H1 (cell line): ENCODE results near the gene FANK1. TPM values are rescaled to one million over a fixed set of nuclear protein-coding genes. Genes with fewer than 3 reads are reported as not detected.

Experiments
- CTCF ChIA-PET: fragments of 300-600 bp; sonication (Branson Sonifier 250); formaldehyde crosslinking; loops from one replicate; lab custom pipeline; 2021; ENCODE audit not compliant: partially characterized antibody; lab: Charles Lee
- POLR2A ChIA-PET: fragments of 300-600 bp; sonication (Branson Sonifier 250); formaldehyde crosslinking; loops from one replicate; lab custom pipeline; 2021; ENCODE audit warnings: inconsistent platforms; ENCODE audit not compliant: partially characterized antibody; lab: Charles Lee
- DNase-seq, 2 experiments: peaks; one replicate each; pipeline versions ENCODE4 v3.0.0 to v3.0.0-alpha.2; 2010 to 2022; ENCODE audit warnings: low spot score in 2 of 2, low read depth in 1 of 2, mixed read lengths in 1 of 2
- FAIRE-seq: peaks from 2 replicates; lab custom pipeline; 2011; peaks lifted over from hg19 to GRCh38; lab: Jason Lieb, UNC
- H2AFZ ChIP-seq: 2 replicates; pipeline ENCODE4 v1.8.1; 2012; ENCODE audit warnings: low read length, inconsistent platforms
- H2AK5ac ChIP-seq: 2 replicates; pipeline ENCODE4 v1.6.1; 2013; ENCODE audit warnings: low read depth, low read length
- H2BK120ac ChIP-seq: replicated peaks from 2 replicates; pipeline ENCODE3; 2013; ENCODE audit warnings: low read depth, low read length, inconsistent platforms
- H2BK12ac ChIP-seq: 2 replicates; pipeline ENCODE4 v1.6.1; 2013; ENCODE audit warnings: low read depth, low read length
- H2BK15ac ChIP-seq: 2 replicates; pipeline ENCODE4 v1.6.1; 2013; ENCODE audit warnings: low read length
- H2BK20ac ChIP-seq: 2 replicates; pipeline ENCODE4 v1.6.1; 2013; ENCODE audit warnings: low read length
- H2BK5ac ChIP-seq: 2 replicates; pipeline ENCODE4 v1.6.1; 2013; ENCODE audit warnings: low read depth, low read length
- H3K14ac ChIP-seq: 2 replicates; pipeline ENCODE4 v1.6.1; 2013; ENCODE audit warnings: inconsistent platforms; ENCODE audit not compliant: insufficient read length
- H3K18ac ChIP-seq: 2 replicates; pipeline ENCODE4 v1.6.1; 2013; ENCODE audit warnings: low read length; ENCODE audit errors: extremely low read depth
- H3K23ac ChIP-seq: 2 replicates; pipeline ENCODE4 v1.6.1; 2013; ENCODE audit warnings: inconsistent platforms; ENCODE audit not compliant: insufficient read length
- H3K23me2 ChIP-seq: 2 replicates; pipeline ENCODE4 v1.6.1; 2013; ENCODE audit warnings: low read depth, low read length
- H3K27ac ChIP-seq: 2 replicates; pipeline ENCODE4 v1.6.1; 2011; ENCODE audit warnings: low read depth, low read length, inconsistent platforms
- H3K27me3 ChIP-seq, 4 experiments: replicated peaks in 1 of 4; 1 replicate in 1 of 4; 2 replicates in 3 of 4; pipeline versions ENCODE4 v1.6.1 to v1.8.1; 2011 to 2013; ENCODE audit warnings: low read length in 3 of 4, mild to moderate bottlenecking in 3 of 4, inconsistent platforms in 2 of 4, mixed read lengths in 2 of 4, moderate library complexity in 1 of 4; ENCODE audit not compliant: control insufficient read depth in 3 of 4, insufficient read depth in 3 of 4; ENCODE audit errors: extremely low read depth in 1 of 4
- H3K36me3 ChIP-seq, 4 experiments: 2 replicates each; pipeline versions ENCODE4 v1.6.1 to v1.8.1; 2011 to 2013; ENCODE audit warnings: mild to moderate bottlenecking in 4 of 4, low read length in 3 of 4, moderate library complexity in 2 of 4, control low read depth in 1 of 4, inconsistent platforms in 1 of 4; ENCODE audit not compliant: insufficient read depth in 4 of 4, control insufficient read depth in 2 of 4
- H3K4ac ChIP-seq: replicated peaks from 2 replicates; pipeline ENCODE3; 2013; ENCODE audit warnings: low read length, low read depth, mixed read lengths, inconsistent platforms; ENCODE audit not compliant: insufficient read length
- H3K4me1 ChIP-seq, 4 experiments: replicated peaks in 1 of 4; 1 replicate in 1 of 4; 2 replicates in 3 of 4; pipeline versions ENCODE4 v1.6.1 to v1.8.1; 2011 to 2013; ENCODE audit warnings: low read length in 3 of 4, inconsistent platforms in 2 of 4, mixed read lengths in 1 of 4; ENCODE audit not compliant: insufficient read depth in 4 of 4, control insufficient read depth in 3 of 4
- H3K4me2 ChIP-seq, 2 experiments: 2 replicates each; pipeline versions ENCODE4 v1.6.1 to v1.8.1; 2011 to 2013; ENCODE audit warnings: low read depth in 2 of 2, low read length in 2 of 2, control low read depth in 1 of 2, inconsistent platforms in 1 of 2, mild to moderate bottlenecking in 1 of 2; ENCODE audit not compliant: insufficient read depth in 1 of 2
- H3K4me3 ChIP-seq, 4 experiments: fragments of 200-600, 300-600 bp in 1 of 4; sonication (generic), shearing (Covaris generic), sonication (Bioruptor Twin) in 1 of 4; 2 replicates each; pipeline versions ENCODE4 v1.5.1 to v1.8.1; 2011 to 2016; ENCODE audit warnings: low read length in 4 of 4, low read depth in 3 of 4, control low read depth in 2 of 4, inconsistent platforms in 2 of 4, mild to moderate bottlenecking in 2 of 4, mixed read lengths in 1 of 4, moderate library complexity in 1 of 4; ENCODE audit not compliant: insufficient read depth in 2 of 4; ENCODE audit errors: extremely low read depth in 1 of 4
- H3K56ac ChIP-seq: replicated peaks from 2 replicates; pipeline ENCODE3; 2013; ENCODE audit warnings: low read depth, mild to moderate bottlenecking, mixed read lengths, low read length, inconsistent platforms; ENCODE audit not compliant: insufficient read length
- H3K79me1 ChIP-seq: 2 replicates; pipeline ENCODE4 v1.6.1; 2013; ENCODE audit warnings: low read depth, low read length, control low read depth
- H3K79me2 ChIP-seq, 2 experiments: 2 replicates each; pipeline versions ENCODE4 v1.6.1 to v1.8.1; 2012 to 2013; ENCODE audit warnings: low read length in 2 of 2, mild to moderate bottlenecking in 2 of 2, inconsistent platforms in 1 of 2; ENCODE audit not compliant: insufficient read depth in 2 of 2, control insufficient read depth in 1 of 2
- H3K9ac ChIP-seq, 4 experiments: replicated peaks in 1 of 4; 1 replicate in 1 of 4; 2 replicates in 3 of 4; pipeline versions ENCODE4 v1.6.1 to v1.8.1; 2011 to 2013; ENCODE audit warnings: low read depth in 3 of 4, low read length in 3 of 4, control low read depth in 2 of 4, mild to moderate bottlenecking in 2 of 4, moderate library complexity in 2 of 4, inconsistent platforms in 1 of 4; ENCODE audit errors: extremely low read depth in 1 of 4
- H3K9me3 ChIP-seq, 2 experiments: 2 replicates each; pipeline versions ENCODE4 v1.6.1 to v1.8.1; 2012 to 2013; ENCODE audit warnings: mild to moderate bottlenecking in 2 of 2, moderate library complexity in 2 of 2, control low read depth in 1 of 2, inconsistent platforms in 1 of 2, low read depth in 1 of 2, low read length in 1 of 2, mixed read lengths in 1 of 2; ENCODE audit not compliant: insufficient read depth in 2 of 2
- H4K20me1 ChIP-seq, 2 experiments: replicated peaks in 1 of 2; 2 replicates each; pipeline versions ENCODE3 to v1.8.1; 2011 to 2013; ENCODE audit warnings: inconsistent platforms in 2 of 2, low read length in 2 of 2, mild to moderate bottlenecking in 1 of 2; ENCODE audit not compliant: insufficient read depth in 2 of 2, control insufficient read depth in 1 of 2
- H4K5ac ChIP-seq: 2 replicates; pipeline ENCODE4 v1.6.1; 2013; ENCODE audit warnings: low read length, low read depth, mixed read lengths, inconsistent platforms; ENCODE audit not compliant: insufficient read length
- H4K8ac ChIP-seq: 2 replicates; pipeline ENCODE4 v1.8.0; 2013; ENCODE audit warnings: mild to moderate bottlenecking, moderate library complexity, low read length, inconsistent platforms; ENCODE audit not compliant: insufficient read depth; ENCODE audit errors: extremely low read depth
- H4K91ac ChIP-seq: replicated peaks from 2 replicates; pipeline ENCODE3; 2013; ENCODE audit warnings: low read length, mixed read lengths, inconsistent platforms; ENCODE audit not compliant: insufficient read length
- HDAC2 ChIP-seq, 2 experiments: fragments of 300-600 bp in 1 of 2; sonication (generic) in 1 of 2; IDR thresholded peaks; 2 replicates each; pipeline ENCODE4 v1.6.1; 2011 to 2012; ENCODE audit warnings: low read depth in 2 of 2, low read length in 2 of 2, mild to moderate bottlenecking in 2 of 2, moderate library complexity in 2 of 2, borderline replicate concordance in 1 of 2, inconsistent platforms in 1 of 2
- KDM1A ChIP-seq: fragments of 200-600, 300-600 bp; sonication (generic); IDR thresholded peaks from 2 replicates; pipeline ENCODE4 v1.7.1; 2016; ENCODE audit warnings: mild to moderate bottlenecking, low read length, borderline replicate concordance
- RAD21 ChIP-seq, 2 experiments: IDR thresholded peaks in 1 of 2; conservative IDR thresholded peaks in 1 of 2; 2 replicates each; pipeline ENCODE4 v1.6.1; 2011; ENCODE audit warnings: low read depth in 2 of 2, low read length in 2 of 2, improper control_type of control experiment in 1 of 2, inconsistent platforms in 1 of 2, mild to moderate bottlenecking in 1 of 2, moderate library complexity in 1 of 2
- WGBS, 2 experiments: shearing (Covaris generic) in 1 of 2; methylation state at CpG; one replicate each; pipeline versions ENCODE4 v1.1.6 to v1.1.7; 2013 to 2015; ENCODE audit warnings: low lambda C conversion rate in 2 of 2, mixed read lengths in 2 of 2, inconsistent platforms in 1 of 2, low coverage in 1 of 2, missing lambda C conversion rate in 1 of 2; ENCODE audit not compliant: insufficient replicate concordance in 2 of 2, insufficient coverage in 1 of 2, insufficient read length in 1 of 2; ENCODE audit errors: extremely low coverage in 1 of 2, missing lambda C conversion rate in 1 of 2; 5-methylcytosine and 5-hydroxymethylcytosine counted together
- polyA plus RNA-seq, 7 experiments: library from polyadenylated mRNA; depleted of rRNA in 3 of 7; stranded (reverse) in 5 of 7; unstranded in 2 of 7; fragments of >200 nt in 5 of 7; fragments of 200-250 nt in 2 of 7; gene quantifications; 1 replicate in 5 of 7; 2 replicates in 1 of 7; 4 replicates in 1 of 7; pipeline versions ENCODE4 v1.2.1 to v1.2.3, GENCODE V29; 2011 to 2013; ENCODE audit warnings: missing spikeins in 2 of 7, mixed read lengths in 2 of 7
- total RNA-seq: library from RNA; stranded (reverse); fragmentation: NEBNext Ultra II Directional; extraction: Animal tissue kit (Norgen Biotek cat#: 25700); gene quantifications from 2 replicates; pipeline ENCODE4 v1.2.1, GENCODE V29; 2021
- TF ChIP-seq, protein P1 (sequence below), 3 experiments: IDR thresholded peaks; 1 replicate in 2 of 3; 2 replicates in 1 of 3; pipeline versions ENCODE4 v1.5.1 to v1.6.1; 2011; ENCODE audit warnings: low read length in 3 of 3, mild to moderate bottlenecking in 3 of 3, inconsistent platforms in 2 of 3, low read depth in 1 of 3, moderate library complexity in 1 of 3; ENCODE audit not compliant: insufficient read depth in 1 of 3; ENCODE audit errors: control extremely low read depth in 1 of 3

Gene FANK1
- total and polyA plus RNA-seq, 2 of the 8 experiments (the other 6 are each of a cell fraction or from before 2014, with no cell fraction given) = 1.2 TPM; not detected in 1

DNA sequence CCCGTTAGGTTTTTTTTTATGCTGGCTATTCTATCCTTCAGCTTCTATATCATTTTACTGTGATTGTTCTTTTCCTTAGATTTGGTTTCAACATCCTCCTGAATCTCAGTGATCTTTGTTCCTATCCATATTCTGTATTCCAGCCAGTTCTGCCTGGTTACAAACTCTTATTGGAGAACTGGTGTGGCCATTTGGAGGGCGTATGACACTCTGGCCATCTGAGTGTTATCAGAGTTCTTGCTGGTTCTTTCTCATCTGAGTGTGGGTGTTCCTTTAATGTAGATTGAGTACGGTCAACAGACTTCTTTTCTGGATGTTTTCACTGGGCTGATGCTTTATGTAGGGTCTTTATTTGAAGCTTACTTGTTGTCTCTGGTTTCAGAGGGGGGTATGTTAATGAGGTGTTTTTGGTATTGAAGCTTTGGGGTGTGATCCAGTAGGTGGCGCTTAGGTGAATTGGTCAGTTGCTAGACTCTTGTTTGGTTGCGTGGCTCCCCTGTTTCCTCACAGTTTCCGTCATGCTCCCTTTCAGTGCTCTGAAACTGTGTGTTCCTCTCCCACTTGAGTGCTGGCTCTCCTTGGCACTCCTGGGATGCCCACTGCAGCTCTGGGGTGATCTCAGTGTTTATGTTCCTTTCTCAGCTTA lies 80.7 kb downstream of the FANK1 start:
- peak; percentile 93 for FAIRE-seq
- ChIA-PET POLR2A (no interaction called here), CTCF (interaction anchor here (0.6 to 4.8 kb wide), 35 partner anchors 10 to 767 kb away, joined by 3 to 21 read pairs (median 4); partner anchors contain the start of gene ADAM12)
- H3K4me3 ChIP-seq = no peak overlapping the region
- peaks cover 0 to 8% (median under 1%) of the 10 kb centered on the region in 4 experiments; a peak in 4 of 7 replicates for H3K4me1 ChIP-seq
- H3K9me3 ChIP-seq = no peaks in the 10 kb centered on the region
- H2BK12ac ChIP-seq = 0 out of 2 replicates have a peak overlapping the region, but pooled peaks have one; percentile 90
- H3K4ac ChIP-seq = no peak overlapping the region
- no peak overlapping the region for H3K9ac ChIP-seq
- H3K4me2 ChIP-seq = peak overlapping the region in 1 of 2 experiments; percentile 11; a peak in 1 of 4 replicates
- H3K23me2 ChIP-seq = no peaks in the 10 kb centered on the region; the same call in 1 of the 2 replicates
- H4K8ac ChIP-seq = no peak overlapping the region; the same call in 1 of the 2 replicates
- TF ChIP-seq, protein P1, sequence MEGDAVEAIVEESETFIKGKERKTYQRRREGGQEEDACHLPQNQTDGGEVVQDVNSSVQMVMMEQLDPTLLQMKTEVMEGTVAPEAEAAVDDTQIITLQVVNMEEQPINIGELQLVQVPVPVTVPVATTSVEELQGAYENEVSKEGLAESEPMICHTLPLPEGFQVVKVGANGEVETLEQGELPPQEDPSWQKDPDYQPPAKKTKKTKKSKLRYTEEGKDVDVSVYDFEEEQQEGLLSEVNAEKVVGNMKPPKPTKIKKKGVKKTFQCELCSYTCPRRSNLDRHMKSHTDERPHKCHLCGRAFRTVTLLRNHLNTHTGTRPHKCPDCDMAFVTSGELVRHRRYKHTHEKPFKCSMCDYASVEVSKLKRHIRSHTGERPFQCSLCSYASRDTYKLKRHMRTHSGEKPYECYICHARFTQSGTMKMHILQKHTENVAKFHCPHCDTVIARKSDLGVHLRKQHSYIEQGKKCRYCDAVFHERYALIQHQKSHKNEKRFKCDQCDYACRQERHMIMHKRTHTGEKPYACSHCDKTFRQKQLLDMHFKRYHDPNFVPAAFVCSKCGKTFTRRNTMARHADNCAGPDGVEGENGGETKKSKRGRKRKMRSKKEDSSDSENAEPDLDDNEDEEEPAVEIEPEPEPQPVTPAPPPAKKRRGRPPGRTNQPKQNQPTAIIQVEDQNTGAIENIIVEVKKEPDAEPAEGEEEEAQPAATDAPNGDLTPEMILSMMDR (IDR thresholded peaks at IDR 0.05; ENCODE audit: control extremely low read depth in 1 of 3, insufficient read depth in 1 of 3, low read depth in 1 of 3, low read length in 3 of 3) = peak; percentile 23 to 69 (median 63)
- TF ChIP-seq HDAC2 (IDR thresholded peaks at IDR 0.05; ENCODE audit: borderline replicate concordance in 1 of 2, low read depth in 2 of 2, low read length in 2 of 2) (no peak), KDM1A (peak; percentile 46; the same call in 1 of the 2 replicates), RAD21 (IDR thresholded peaks at IDR 0.05 in 1 of 2, conservative IDR thresholded peaks at IDR 0.05 in 1 of 2; ENCODE audit: low read depth in 2 of 2, low read length in 2 of 2) (peak; percentile 52 to 54)
- no peak overlapping the region for H3K23ac ChIP-seq
- no peak overlapping the region for H2AK5ac ChIP-seq
- H3K36me3 ChIP-seq = no peaks in the 10 kb centered on the region
- peak overlapping the region; percentile 25 for H2AFZ ChIP-seq
- H2BK5ac ChIP-seq = 0 out of 2 replicates have a peak overlapping the region, but pooled peaks have one; percentile 60
- 67% methylated on average over 6 of the region's 6 CpGs; no CpG with 5 or more reads in 1 of the 2 experiments for WGBS, 2 experiments
- H4K5ac ChIP-seq = no peak overlapping the region
- 0 out of 2 replicates have a peak overlapping the region, but pooled peaks have one; percentile 15 for H3K18ac ChIP-seq
- H3K14ac ChIP-seq = no peak overlapping the region
- H3K27me3 ChIP-seq = no peaks in the 10 kb centered on the region
- H2BK20ac ChIP-seq = peak overlapping the region; percentile 72; the same call in 1 of the 2 replicates
- no peak overlapping the region for H4K91ac ChIP-seq
- H2BK15ac ChIP-seq = no peak overlapping the region
- H4K20me1 ChIP-seq = no peaks in the 10 kb centered on the region
- DNase-seq = no peak
- no peak overlapping the region for H2BK120ac ChIP-seq
- no peaks in the 10 kb centered on the region for H3K79me1 ChIP-seq
- H3K79me2 ChIP-seq = no peaks in the 10 kb centered on the region
- H3K27ac ChIP-seq = no peak overlapping the region
- H3K56ac ChIP-seq = no peak overlapping the region
